ENCODE measurements around the gene OSBPL8.

OSBPL8 gene

DNA sequence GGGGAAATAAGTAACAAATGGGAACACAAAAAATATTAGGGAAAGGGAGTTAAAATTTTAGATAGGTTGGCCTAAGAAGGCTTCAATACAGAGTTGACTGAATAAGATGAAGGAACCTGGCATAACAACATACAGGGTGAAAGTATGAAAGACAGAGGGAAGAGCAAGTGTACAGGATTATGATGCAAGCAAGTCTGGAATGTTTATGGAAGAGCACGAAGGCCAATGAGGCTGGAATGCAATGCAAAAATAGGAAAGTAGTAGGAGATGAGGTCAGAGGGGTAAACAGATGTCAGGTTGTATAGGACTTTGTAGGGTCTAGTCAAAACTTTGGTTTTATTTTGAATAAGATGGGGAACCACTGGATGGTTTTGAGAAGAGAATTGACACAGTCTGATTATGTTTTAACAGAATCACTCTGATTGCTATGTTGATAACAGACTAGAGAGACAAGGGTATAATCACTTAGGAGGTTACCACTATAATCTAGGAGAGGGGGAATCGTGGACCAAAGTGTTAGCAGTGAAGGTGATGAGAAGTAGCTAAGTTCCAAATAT, 96.8 kb downstream of the OSBPL8 start:
- DNase-seq: no peak

GRCh38 chr12:76460807-76461206, 98.8 kb downstream of the OSBPL8 start:
- no peak for DNase-seq

- DNase-seq: no peak
Measured at GRCh38 chr12:76457818-76458217, 101.8 kb downstream of the OSBPL8 start.

- no peak for DNase-seq
Measured at GRCh38 chr12:76457010-76457409, 102.6 kb downstream of the OSBPL8 start.

DNA sequence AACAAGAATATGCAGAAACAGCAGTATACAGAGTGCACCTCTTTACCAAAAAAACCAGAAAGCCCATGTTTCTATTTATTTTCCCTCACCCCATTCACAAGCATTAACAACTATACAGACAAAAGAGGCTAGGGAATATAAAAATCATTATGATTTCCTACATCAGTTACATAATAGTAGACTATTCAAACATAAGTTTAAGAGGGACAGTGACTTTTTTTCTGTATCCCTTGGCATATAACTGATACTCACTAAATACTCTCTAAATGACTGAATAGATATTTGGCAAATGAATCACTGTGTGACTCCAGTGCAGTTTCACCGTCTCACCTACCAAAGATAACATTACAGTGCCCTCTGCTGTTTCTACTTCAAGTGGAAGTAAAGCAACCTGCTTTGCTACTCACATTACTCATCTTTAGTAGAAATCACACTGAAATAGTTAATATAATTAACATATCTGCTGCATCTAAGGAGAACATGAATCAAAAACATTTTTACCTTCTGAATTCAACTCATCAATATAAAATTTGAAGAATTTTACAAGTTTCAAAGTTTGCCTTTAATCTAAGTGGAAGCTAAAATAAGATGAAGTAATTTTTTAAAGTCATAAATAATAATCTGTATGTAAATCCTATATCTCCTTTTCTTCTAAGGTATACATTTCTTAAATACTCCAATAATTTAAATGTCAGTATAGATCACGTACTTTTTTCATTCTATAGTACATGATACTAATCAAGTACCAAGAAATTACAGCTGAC, 103.8 kb downstream of the OSBPL8 start:
- DNase-seq: peak; percentile 17

GRCh38 chr12:76451528-76451927, 108.0 kb downstream of the OSBPL8 start:
- DNase-seq: no peak

DNA sequence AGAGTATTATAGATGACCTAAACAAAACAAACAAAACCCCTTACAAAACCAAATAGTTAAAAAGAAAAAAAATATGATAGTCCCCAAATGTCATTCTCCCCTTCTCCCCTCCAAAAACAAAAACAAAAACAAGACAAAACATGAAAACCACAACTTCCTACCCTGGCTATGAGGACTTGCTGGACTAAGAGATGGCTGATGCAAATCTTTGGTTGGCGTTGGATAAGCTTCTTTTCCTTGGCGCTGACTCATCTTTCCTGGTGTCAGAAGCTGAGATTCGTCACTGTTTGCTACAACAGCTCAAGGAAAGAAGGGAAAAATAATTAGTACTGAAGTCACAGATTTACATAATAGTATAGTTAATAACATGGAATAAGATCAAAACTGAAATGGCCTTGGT, 108.9 kb downstream of the OSBPL8 start:
- DNase-seq: no peak

DNA sequence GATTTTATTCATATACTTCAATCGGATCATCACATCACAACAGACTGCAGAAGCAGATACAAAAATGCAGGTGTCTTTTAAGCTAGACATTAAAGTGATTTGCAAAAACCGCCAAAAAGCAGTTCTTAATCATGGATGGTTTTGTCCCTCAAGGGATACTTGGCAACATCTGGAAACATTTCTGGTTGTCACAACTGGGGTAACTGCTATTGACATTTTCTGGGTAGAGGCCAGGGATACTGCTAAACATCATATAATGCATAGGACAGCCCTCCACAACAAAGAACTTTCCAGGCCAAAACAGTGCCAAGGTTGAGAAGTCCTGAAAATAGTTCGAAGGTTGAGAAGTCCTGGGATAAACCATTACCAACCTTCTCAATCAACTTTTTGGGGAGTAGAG, 109.6 kb downstream of the OSBPL8 start:
- no peak for DNase-seq

- no peak for DNase-seq
Measured at GRCh38 chr12:76449583-76449982, 110.0 kb downstream of the OSBPL8 start.

GRCh38 chr12:76449016-76449415, 110.6 kb downstream of the OSBPL8 start:
- no peak for DNase-seq

- no peak for DNase-seq
Measured at GRCh38 chr12:76446090-76446489, 113.5 kb downstream of the OSBPL8 start.

GRCh38 chr12:76445462-76445861, 114.1 kb downstream of the OSBPL8 start:
- no peak for DNase-seq

DNA sequence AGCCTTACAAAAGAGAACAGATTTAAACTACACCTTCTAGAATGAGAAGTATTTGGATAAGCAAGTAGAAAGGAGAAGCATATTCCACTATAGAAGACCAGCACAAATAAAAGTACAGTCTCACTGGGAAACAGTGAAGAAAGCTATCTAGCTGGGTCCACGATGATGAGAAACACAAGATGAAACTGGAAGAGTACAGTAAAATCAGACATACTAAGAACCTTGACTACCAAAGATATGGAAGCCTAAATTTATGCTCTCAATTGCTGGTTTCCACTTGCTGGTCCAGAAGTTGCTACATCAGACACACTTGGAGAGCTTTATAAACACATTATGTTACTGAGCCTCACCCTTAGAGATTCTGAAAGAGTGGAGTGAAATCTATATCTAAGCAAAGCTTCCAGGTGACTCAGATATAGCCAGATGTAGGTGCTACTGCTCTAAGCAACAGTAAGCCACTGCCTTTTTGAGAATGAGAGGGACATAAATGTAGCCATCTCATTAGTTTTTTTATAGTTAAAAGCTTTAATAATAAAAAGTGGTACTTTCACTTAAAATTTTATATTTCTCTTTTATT, 115.1 kb downstream of the OSBPL8 start:
- DNase-seq: no peak

- DNase-seq: no peak
Measured at GRCh38 chr12:76441016-76441415, 118.6 kb downstream of the OSBPL8 start.

DNA sequence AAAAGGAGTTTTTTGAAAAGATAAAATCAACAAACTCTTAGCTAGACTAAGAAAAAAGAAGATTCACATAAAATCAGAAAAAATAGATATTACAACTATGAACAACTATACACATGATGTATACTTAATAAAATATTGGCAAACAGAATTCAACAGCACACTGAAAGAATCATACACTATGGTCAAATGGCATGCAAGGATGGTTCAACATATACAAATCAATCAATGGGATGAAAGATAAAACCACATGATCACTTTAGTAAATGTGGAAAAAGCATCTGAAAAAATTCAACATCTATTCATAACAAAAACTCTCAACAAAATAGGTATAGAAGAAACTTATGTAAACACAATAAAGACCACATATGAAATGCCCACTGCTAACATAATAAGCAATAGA, 126.8 kb downstream of the OSBPL8 start:
- no peak for DNase-seq

DNA sequence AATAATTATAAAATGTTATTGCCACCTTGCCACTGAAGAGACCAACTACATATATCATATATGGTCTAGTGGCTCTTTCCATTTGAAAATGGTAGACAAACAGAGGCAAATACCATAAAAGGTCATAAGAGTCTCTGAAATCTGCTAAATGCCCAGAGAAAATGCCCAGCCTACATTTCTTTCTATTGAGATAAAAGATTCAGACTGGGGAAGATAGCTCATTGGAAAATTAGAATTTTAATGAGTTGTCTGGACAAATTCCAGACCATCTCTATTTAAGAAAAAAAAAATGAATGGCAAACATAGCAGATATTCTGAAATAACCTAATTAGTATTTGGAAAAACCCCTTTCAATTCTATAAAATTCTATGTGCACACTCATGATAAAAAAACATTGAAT, 131.5 kb downstream of the OSBPL8 start:
- DNase-seq: no peak

DNA sequence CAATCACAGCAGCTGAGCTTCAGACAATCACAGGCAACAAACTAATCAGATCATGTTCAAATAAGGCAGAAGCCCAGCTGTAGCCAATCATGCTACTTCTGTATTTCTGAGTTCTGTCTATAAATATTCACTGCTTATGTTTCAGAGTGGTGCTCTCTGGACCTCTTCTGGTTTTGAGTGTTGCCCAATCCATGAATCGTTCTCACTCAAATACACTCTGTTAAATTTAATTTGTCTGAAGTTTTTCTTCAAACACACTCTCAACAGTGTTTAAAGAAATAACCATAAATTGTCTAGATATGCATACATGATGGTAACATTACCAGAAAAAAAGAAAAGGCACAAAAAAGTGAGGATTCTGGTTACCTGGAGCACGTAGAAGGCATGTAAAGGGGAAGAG, 133.4 kb downstream of the OSBPL8 start:
- no peak for DNase-seq

DNA sequence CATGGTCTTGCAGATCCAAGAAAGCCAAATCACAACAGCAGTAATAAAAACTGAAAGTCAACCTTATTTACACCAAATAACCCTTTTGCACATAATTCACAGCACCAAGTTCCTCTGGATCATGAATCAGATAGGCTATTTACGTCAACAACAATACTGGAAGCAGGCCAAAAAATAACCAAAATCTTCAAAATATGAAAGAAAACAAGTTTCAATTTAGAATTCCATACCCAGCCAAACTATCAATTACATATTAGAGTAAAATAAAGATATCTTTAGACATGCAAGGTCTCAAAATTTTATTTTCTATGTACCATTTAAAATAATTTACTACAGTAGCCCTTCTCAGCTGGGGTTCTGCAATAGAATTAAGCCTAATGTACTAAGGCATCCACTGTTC, 134.6 kb downstream of the OSBPL8 start:
- DNase-seq: no peak

- no peak for DNase-seq
Measured at GRCh38 chr12:76422543-76423438, 136.8 kb downstream of the OSBPL8 start.

DNA sequence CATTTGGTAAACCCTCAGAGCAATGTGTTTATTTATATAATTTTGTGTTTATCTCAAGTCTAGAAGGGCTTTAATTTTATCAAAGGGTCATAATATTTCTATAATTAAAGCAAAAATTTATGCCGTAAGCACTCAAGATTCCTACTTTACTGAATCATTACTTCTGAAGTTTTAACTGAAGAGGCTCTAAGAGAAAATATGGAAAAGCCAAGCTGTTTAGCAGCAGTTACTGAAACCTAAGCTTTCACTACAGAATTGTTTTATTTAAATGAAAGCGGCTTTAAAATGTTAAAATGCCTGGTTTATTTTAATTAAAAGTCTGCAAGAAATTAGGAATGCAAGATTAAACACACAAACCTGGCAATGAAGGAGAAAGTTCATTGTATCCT, 137.4 kb downstream of the OSBPL8 start:
- DNase-seq: no peak

GRCh38 chr12:76421046-76421445, 138.5 kb downstream of the OSBPL8 start:
- DNase-seq: no peak

DNA sequence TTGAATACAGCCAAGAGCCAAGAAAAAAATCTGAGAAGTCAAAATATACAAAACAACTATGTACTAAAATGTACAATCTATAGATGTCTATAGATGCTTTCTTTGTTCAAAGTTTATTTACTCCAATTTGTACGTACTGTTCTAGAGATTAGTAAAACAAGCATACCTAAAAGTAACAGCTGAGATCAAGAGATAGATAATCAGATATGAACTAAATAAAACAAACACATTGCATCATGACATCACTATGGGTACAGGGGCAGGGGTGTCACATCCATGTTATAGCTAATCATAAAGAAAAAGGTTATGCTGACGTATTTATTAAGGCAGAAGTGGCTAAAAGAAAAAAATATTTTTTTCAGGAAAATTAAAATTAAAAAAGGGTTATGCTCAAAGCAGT, 139.3 kb downstream of the OSBPL8 start:
- no peak for DNase-seq

DNA sequence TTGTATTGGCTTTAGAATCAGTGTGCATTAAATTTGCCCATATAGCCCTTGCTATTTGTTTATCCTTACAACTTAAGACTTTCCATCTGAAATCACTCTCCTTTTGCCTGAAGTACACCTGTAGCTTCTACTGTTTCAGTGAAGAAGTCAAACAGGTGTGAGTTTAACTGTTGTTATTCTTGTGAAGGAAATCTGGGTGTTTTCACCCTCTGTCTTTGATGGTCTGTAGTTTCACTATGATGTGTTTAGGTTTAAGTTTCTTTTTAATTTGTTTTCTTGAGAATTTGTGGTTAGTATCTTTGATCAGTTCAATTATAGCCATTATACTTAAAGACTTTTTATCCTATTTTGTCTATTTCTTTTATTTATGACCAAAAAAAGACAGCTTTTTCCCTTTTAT, 142.5 kb downstream of the OSBPL8 start:
- DNase-seq: no peak

DNA sequence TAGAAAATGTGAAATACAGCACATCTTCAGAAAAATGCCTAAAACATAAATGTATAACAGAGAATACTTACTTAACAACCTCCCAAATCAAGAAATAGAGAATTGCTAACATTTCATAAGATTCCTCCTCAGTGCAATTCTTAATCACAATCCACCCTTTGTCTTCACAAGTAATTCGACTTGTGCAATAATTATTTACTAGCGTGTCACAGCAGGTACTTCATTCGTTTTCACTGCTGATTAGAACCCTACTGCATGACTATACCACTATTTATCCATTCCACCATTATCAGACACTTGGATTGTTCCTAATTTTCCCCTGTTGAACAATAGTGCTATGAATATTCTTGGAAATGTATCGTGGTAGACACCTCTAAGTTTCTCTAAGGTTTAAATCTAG, 146.4 kb downstream of the OSBPL8 start:
- DNase-seq: no peak

Measured in activated naive CD4-positive, alpha-beta T cell treated with Interleukin-2 at 50 U/mL for 16 hours (primary cell).